Hematopoietic multipotent progenitor cell treated with erythropoietin and hydrocortisone succinate and interleukin-3 and kit ligand, for 17 days (in vitro differentiated cells): Measurements from ENCODE around the gene A4GNT.
A peak's percentile ranks its signal among the peaks of the same experiment; 100 is the strongest.
"Not testable (repeated sequence)": the region's sequence is repeated elsewhere in the genome, so short reads cannot be mapped to it uniquely, and the experiment has no call there.

Experiments
- DNase-seq: peaks from one replicate; pipeline ENCODE4 v3.0.0-alpha.2; 2015; ENCODE audit warnings: low spot score

A4GNT gene

DNA sequence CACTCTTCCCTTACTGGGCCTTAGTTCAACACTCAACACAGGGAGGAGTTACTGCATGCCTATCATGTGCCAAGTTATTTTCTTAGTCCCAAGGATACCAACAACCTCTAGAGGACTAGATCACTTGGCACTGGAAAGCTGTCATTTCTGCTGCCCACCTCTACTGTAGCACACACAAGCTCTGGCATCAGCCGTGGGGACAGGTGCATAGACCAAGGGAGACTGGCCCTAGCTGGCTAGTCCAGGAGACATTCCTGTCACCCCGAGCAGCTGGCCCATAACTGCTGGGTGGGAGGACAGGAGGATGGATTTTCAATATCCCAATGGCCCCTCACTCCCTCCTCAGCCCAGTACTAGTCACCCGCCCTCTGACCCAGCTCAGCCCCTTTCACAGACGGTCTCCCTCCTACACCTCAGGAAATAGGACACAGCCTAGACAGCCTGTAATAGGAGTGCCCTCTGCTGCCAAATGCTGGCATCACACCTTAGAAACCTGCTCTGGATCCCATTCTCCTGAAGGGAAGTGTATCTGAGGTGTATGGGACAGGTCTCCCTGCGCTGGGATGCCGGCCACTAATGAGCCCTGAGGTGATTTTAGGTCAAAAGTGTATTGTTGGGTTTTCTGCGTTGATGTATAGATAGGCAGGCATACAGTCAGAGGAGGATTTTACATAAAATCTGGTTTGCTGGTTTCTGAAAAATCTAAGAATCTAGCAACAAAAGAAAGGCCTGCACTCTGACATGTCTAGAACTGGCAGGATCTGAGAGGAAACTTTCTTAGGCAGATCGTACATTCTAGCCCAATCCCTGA, 13.4 kb downstream of the A4GNT start:
- DNase-seq, result peak; percentile 21

- DNase-seq, result no peak
Observed at GRCh38 chr3:138114988-138115971, 16.9 kb downstream of the A4GNT start, which contains the start of gene DZIP1L. DZIP1L (minus strand) TSS chr3:138115608; CDS start chr3:138103971, 11,637 bp downstream.

- DNase-seq, result no peak
Observed at GRCh38 chr3:138114431-138114918, 17.7 kb downstream of the A4GNT start.

DNA sequence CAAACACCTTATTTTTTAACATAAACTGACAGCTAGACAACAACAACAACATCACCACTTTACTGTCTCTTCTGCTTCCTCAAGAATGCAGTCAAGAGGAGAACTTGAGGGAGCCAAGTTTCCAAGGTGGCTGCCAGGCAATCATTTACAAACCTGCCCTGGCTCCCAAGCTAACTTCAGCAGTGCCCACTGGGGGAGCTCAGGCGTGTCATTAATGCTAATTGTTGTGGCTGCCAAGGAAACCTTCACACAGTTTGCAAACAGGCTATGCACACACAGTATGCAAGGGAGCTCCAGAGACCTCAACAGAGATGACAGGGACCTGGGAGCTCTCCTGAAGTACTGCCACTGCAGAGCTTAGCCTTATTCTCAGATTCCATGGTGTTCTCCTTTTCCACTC, 18.9 kb downstream of the A4GNT start:
- DNase-seq, result no peak

- DNase-seq, result no peak
Observed at GRCh38 chr3:138112362-138112761, 19.8 kb downstream of the A4GNT start.

DNA sequence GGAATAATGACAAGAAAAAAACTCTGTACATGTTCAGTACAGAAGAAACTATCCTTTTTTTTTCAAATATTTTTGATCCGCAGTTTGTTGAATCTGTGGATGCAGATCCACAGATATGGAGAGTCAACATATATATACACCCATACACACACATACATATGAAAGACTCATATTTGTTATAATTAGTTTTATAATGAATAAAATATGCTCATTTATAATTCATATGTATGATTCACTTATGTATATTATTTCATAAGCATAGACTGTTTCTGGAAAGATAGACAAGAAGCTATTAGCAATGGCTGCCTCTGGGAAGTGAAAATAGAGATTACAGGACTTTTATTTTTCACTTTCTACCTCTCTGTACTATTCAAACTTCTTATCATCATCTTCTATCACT, 26.6 kb downstream of the A4GNT start:
- DNase-seq, result no peak

DNA sequence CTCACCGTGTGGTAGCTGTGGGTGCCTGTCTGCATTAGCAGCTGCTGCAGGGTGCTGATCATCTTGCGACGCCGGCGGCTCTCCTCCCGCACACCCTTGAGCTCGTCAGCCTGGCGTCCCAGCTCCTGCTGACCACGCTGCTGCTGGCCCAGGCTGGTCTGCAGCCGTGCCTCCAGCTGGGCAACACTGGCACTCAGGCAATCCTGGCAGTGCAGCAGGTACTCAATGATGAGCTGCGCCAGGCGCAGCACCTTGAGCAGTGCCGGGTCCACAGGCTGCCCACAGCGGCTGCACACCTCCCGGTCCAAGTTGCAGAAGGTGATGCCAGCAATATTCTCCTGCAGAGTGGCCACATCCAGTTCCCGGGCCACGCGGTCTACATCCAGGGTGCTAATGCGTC, 28.7 kb downstream of the A4GNT start:
- DNase-seq, result no peak

- DNase-seq, result not testable (repeated sequence)
Observed at GRCh38 chr3:138101351-138101940, 30.7 kb downstream of the A4GNT start.

DNA sequence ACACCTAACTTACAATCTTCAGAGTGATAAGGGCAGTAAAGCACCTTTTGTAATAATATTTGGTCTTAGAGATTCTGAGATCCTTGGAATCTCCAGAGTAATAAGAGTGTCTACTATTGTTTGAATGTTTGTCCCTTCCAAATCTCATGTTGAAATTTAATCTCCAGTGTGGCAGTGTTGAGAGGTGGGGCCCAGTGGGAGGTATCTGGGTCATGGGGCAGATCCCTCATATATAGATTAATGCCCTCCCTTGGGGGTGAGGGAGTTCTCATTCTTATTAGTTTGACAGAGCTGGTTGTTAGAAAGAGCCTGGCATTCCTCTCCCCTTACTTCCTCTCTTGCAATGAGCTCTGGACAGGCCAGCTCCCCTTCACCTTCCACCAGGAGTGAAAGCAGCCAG, 32.8 kb downstream of the A4GNT start:
- no peak for DNase-seq

- no peak for DNase-seq
Observed at GRCh38 chr3:138097192-138098172, 34.7 kb downstream of the A4GNT start.

- no peak for DNase-seq
Observed at GRCh38 chr3:138093721-138094120, 38.5 kb downstream of the A4GNT start.

DNA sequence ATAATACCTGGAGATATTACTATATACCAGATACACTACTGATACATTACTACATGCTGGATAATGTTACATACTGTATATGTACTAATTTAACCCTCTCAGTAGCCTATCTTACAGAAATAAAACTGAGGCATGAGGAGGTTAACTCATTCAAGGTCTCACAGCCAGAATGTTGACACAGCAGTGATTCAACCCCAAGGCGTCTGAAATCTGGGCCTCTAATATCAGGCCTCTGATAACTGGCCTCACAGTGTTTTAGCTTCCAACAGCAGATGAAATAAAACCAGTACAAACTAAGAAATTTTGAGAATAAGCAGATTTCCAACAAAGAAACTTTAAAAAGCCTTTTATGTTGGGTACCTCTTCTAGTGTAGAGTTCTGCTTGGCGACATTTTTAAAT, 40.2 kb downstream of the A4GNT start:
- no peak for DNase-seq

- DNase-seq, result no peak
Observed at GRCh38 chr3:138089091-138089490, 43.1 kb downstream of the A4GNT start.

DNA sequence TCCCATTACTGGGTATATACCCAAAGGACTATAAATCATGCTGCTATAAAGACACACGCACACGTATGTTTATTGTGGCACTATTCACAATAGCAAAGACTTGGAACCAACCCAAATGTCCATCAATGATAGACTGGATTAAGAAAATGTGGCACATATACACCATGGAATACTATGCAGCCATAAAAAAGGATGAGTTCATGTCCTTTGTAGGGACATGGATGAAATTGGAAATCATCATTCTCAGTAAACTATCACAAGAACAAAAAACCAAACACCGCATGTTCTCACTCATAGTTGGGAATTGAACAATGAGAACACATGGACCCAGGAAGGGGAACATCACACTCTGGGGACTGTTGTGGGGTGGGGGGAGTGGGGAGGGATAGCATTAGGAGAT, 46.4 kb downstream of the A4GNT start:
- not testable (repeated sequence) for DNase-seq

- DNase-seq, result no peak
Observed at GRCh38 chr3:138084196-138084595, 48.0 kb downstream of the A4GNT start.

GRCh38 chr3:138082992-138083386, 49.2 kb downstream of the A4GNT start:
- no peak for DNase-seq

DNA sequence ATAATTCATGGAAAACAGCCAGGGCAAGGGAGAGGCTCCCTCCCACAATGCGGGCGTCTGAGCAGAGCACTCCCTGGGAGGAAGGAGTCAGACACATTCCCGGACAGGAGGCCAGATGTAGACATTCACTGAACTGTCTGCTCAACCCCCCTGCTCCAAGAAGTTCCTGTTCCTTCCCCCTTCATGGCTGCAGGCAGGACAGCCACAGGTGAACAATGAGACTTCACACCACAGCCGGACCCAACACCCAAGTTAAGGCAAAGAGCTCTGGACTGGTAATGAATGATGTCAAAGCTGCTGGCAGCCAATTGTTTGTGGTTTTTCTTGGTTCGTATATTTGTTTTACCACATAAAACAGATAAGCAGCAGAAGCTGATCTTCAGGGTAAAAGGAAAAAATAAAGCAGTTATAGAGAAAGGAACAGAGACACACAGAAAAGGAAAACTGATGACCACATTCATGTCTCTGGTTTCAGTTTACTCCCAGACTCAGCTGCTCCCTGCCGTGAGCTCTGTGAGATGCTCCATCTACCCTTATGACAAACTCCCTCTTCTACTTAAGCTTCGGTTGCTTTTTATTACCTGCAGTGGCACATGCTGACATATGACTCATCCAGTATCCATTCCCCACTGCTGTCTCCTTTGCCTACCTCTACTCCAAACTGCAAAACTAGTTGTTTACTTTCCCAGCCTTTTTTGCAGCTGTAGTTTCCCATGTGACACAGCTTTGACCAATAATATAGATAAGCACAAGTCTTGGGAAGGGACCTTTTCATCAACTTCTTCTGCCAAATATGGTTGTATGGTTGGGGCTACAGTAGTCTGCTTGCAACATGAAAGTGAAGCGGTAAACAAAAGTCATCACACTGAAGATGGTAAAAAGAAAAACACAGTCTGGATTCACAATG, 49.9 kb downstream of the A4GNT start:
- no peak for DNase-seq

GRCh38 chr3:138081371-138082084, 50.7 kb downstream of the A4GNT start:
- no peak for DNase-seq

GRCh38 chr3:138079901-138080300, 52.3 kb downstream of the A4GNT start:
- no peak for DNase-seq
